HepG2 (cell line): ENCODE measurements around the gene MIEF1. TPM values are rescaled to one million over a fixed set of nuclear protein-coding genes. Genes with fewer than 3 reads are reported as not detected.

Experiments
- CENPBD1 ChIP-seq: sonication (generic); formaldehyde crosslinking; IDR thresholded peaks from 2 replicates; pipeline ENCODE4 v1.8.0; 2022; ENCODE audit warnings: missing genetic modification reagents, low read depth, mild to moderate bottlenecking, borderline replicate concordance
- DRAP1 ChIP-seq: IDR thresholded peaks from 2 replicates; pipeline ENCODE4 v1.6.1; 2016; ENCODE audit warnings: missing genetic modification reagents, missing compliant biosample characterization
- GATAD2A ChIP-seq: IDR thresholded peaks from 2 replicates; pipeline ENCODE4 v1.6.1; 2016
- HMGXB4 ChIP-seq, 2 experiments: sonication (generic) in 1 of 2; formaldehyde crosslinking in 1 of 2; IDR thresholded peaks; 2 replicates each; pipeline versions ENCODE4 v1.4.0 to v1.6.1; 2018 to 2020; ENCODE audit warnings: missing genetic modification reagents in 2 of 2, borderline replicate concordance in 1 of 2, low read depth in 1 of 2, mild to moderate bottlenecking in 1 of 2, missing biosample characterization in 1 of 2
- MEIS2 ChIP-seq: sonication (generic); formaldehyde crosslinking; IDR thresholded peaks from 2 replicates; pipeline ENCODE4 v1.9.0; 2021; ENCODE audit warnings: mild to moderate bottlenecking, missing genetic modification reagents
- MIXL1 ChIP-seq: IDR thresholded peaks from 2 replicates; pipeline ENCODE4 v1.6.1; 2016
- PLRG1 ChIP-seq: fragments of 450-650 bp; conservative IDR thresholded peaks from 2 replicates; pipeline ENCODE4 v1.6.1; 2016
- SETDB1 ChIP-seq: sonication (generic); formaldehyde crosslinking; IDR thresholded peaks from 2 replicates; pipeline ENCODE4 v1.5.1; 2020; ENCODE audit warnings: missing genetic modification reagents, mild to moderate bottlenecking, borderline replicate concordance
- SPEN ChIP-seq: sonication (generic); formaldehyde crosslinking; IDR thresholded peaks from 2 replicates; pipeline ENCODE4 v1.5.1; 2020; ENCODE audit warnings: low read depth, mild to moderate bottlenecking, missing genetic modification reagents
- ZFP1 ChIP-seq: IDR thresholded peaks from 2 replicates; pipeline ENCODE4 v1.6.1; 2016
- ZNF260 ChIP-seq: sonication (generic); formaldehyde crosslinking; IDR thresholded peaks from 2 replicates; pipeline ENCODE4 v1.4.0; 2020; ENCODE audit warnings: missing genetic modification reagents, low read depth, mild to moderate bottlenecking, borderline replicate concordance
- ZNF343 ChIP-seq: sonication (generic); formaldehyde crosslinking; IDR thresholded peaks from 2 replicates; pipeline ENCODE4 v1.4.0; 2020; ENCODE audit warnings: mild to moderate bottlenecking, missing genetic modification reagents
- polyA plus RNA-seq, 8 experiments: library from polyadenylated mRNA; depleted of rRNA in 3 of 8; stranded (reverse) in 7 of 8; unstranded in 1 of 8; fragments of >200 nt; fragmentation: Illumina TruSeq in 4 of 8; extraction: Trizol in 4 of 8; gene quantifications; 2 replicates each; pipeline versions ENCODE4 v1.2.1 to v1.2.3, GENCODE V29; 2011 to 2016; ENCODE audit warnings: low read depth in 4 of 8, missing spikeins in 1 of 8, mixed read lengths in 1 of 8; ENCODE audit not compliant: insufficient read depth in 1 of 8
- total RNA-seq, 5 experiments: library from RNA; depleted of rRNA; stranded (reverse); fragments of >200 nt; fragmentation: Illumina TruSeq; extraction: Trizol; gene quantifications; 2 replicates each; pipeline ENCODE4 v1.2.3, GENCODE V29; 2016; ENCODE audit warnings: low read depth in 1 of 5
- TF ChIP-seq, protein P1 (sequence below): sonication (generic); formaldehyde crosslinking; IDR thresholded peaks from 2 replicates; pipeline ENCODE4 v1.4.0; 2020; ENCODE audit warnings: missing genetic modification reagents
- TF ChIP-seq, protein P2 (sequence below): sonication (generic); IDR thresholded peaks from 2 replicates; pipeline ENCODE4 v1.6.1; 2016; ENCODE audit warnings: low read depth, borderline replicate concordance
- TF ChIP-seq, protein P3 (sequence below): sonication (generic); formaldehyde crosslinking; conservative IDR thresholded peaks from 2 replicates; pipeline ENCODE4 v1.4.0; 2020; ENCODE audit warnings: missing genetic modification reagents
- TF ChIP-seq, protein P4 (sequence below): sonication (generic); formaldehyde crosslinking; IDR thresholded peaks from 2 replicates; pipeline ENCODE4 v1.4.0; 2020; ENCODE audit warnings: missing genetic modification reagents

MIEF1 gene
- total and polyA plus RNA-seq, 2 of the 13 experiments (the other 11 are each of a cell fraction or from before 2014, with no cell fraction given): 21.7 to 34.8 TPM

DNA sequence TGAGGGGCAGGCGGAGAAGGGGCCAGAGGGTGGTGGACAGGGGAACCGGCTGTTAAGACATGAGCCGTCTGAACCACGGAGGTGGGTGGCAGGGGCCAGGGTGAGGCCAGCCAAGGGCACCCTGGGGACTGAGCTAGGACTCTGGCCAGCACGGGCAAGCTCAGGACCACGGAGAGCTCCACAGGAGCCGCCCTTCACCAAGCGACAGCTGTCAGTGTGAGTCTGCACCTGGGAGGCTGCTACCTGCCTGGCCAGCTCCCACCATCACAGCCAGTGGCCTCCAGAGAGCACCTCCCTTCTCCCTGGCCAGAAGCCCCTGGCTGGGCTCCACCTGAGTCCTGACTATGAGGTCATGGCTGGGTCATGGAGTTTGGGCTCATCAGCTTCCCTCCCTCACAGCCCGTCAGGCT, 23.6 kb upstream of the MIEF1 start (continued):
- TF ChIP-seq, protein P1, sequence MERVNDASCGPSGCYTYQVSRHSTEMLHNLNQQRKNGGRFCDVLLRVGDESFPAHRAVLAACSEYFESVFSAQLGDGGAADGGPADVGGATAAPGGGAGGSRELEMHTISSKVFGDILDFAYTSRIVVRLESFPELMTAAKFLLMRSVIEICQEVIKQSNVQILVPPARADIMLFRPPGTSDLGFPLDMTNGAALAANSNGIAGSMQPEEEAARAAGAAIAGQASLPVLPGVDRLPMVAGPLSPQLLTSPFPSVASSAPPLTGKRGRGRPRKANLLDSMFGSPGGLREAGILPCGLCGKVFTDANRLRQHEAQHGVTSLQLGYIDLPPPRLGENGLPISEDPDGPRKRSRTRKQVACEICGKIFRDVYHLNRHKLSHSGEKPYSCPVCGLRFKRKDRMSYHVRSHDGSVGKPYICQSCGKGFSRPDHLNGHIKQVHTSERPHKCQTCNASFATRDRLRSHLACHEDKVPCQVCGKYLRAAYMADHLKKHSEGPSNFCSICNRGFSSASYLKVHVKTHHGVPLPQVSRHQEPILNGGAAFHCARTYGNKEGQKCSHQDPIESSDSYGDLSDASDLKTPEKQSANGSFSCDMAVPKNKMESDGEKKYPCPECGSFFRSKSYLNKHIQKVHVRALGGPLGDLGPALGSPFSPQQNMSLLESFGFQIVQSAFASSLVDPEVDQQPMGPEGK (CRISPR knock-in tag): peak; percentile 37; the same call in 1 of the 2 replicates
- TF ChIP-seq SPEN (CRISPR knock-in tag) (peak; percentile 33; the same call in 1 of the 2 replicates), ZNF343 (CRISPR knock-in tag) (0 out of 2 replicates have a peak, but pooled peaks have one; percentile 44), HMGXB4 (CRISPR knock-in tag; IDR thresholded peaks at IDR 0.05; ENCODE audit: borderline replicate concordance in 1 of 2, low read depth in 1 of 2) (0 out of 4 replicates have a peak, but pooled peaks of 1 of the 2 experiments have one; percentile 57), SETDB1 (CRISPR knock-in tag) (no peak), CENPBD1 (CRISPR knock-in tag) (no peak), ZFP1 (CRISPR knock-in tag) (no peak), GATAD2A (CRISPR knock-in tag) (peak; percentile 51; the same call in 1 of the 2 replicates), ZNF260 (CRISPR knock-in tag) (no peak), PLRG1 (no peak), MEIS2 (peak; percentile 90), MIXL1 (CRISPR knock-in tag) (0 out of 2 replicates have a peak, but pooled peaks have one; percentile 61), DRAP1 (0 out of 2 replicates have a peak, but pooled peaks have one; percentile 22)
- TF ChIP-seq, protein P2, sequence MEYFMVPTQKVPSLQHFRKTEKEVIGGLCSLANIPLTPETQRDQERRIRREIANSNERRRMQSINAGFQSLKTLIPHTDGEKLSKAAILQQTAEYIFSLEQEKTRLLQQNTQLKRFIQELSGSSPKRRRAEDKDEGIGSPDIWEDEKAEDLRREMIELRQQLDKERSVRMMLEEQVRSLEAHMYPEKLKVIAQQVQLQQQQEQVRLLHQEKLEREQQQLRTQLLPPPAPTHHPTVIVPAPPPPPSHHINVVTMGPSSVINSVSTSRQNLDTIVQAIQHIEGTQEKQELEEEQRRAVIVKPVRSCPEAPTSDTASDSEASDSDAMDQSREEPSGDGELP: peak; percentile 76; the same call in 1 of the 2 replicates
- TF ChIP-seq, protein P3, sequence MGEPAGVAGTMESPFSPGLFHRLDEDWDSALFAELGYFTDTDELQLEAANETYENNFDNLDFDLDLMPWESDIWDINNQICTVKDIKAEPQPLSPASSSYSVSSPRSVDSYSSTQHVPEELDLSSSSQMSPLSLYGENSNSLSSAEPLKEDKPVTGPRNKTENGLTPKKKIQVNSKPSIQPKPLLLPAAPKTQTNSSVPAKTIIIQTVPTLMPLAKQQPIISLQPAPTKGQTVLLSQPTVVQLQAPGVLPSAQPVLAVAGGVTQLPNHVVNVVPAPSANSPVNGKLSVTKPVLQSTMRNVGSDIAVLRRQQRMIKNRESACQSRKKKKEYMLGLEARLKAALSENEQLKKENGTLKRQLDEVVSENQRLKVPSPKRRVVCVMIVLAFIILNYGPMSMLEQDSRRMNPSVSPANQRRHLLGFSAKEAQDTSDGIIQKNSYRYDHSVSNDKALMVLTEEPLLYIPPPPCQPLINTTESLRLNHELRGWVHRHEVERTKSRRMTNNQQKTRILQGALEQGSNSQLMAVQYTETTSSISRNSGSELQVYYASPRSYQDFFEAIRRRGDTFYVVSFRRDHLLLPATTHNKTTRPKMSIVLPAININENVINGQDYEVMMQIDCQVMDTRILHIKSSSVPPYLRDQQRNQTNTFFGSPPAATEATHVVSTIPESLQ (CRISPR knock-in tag): 0 out of 2 replicates have a peak, but pooled peaks have one; percentile 48
- TF ChIP-seq, protein P4, sequence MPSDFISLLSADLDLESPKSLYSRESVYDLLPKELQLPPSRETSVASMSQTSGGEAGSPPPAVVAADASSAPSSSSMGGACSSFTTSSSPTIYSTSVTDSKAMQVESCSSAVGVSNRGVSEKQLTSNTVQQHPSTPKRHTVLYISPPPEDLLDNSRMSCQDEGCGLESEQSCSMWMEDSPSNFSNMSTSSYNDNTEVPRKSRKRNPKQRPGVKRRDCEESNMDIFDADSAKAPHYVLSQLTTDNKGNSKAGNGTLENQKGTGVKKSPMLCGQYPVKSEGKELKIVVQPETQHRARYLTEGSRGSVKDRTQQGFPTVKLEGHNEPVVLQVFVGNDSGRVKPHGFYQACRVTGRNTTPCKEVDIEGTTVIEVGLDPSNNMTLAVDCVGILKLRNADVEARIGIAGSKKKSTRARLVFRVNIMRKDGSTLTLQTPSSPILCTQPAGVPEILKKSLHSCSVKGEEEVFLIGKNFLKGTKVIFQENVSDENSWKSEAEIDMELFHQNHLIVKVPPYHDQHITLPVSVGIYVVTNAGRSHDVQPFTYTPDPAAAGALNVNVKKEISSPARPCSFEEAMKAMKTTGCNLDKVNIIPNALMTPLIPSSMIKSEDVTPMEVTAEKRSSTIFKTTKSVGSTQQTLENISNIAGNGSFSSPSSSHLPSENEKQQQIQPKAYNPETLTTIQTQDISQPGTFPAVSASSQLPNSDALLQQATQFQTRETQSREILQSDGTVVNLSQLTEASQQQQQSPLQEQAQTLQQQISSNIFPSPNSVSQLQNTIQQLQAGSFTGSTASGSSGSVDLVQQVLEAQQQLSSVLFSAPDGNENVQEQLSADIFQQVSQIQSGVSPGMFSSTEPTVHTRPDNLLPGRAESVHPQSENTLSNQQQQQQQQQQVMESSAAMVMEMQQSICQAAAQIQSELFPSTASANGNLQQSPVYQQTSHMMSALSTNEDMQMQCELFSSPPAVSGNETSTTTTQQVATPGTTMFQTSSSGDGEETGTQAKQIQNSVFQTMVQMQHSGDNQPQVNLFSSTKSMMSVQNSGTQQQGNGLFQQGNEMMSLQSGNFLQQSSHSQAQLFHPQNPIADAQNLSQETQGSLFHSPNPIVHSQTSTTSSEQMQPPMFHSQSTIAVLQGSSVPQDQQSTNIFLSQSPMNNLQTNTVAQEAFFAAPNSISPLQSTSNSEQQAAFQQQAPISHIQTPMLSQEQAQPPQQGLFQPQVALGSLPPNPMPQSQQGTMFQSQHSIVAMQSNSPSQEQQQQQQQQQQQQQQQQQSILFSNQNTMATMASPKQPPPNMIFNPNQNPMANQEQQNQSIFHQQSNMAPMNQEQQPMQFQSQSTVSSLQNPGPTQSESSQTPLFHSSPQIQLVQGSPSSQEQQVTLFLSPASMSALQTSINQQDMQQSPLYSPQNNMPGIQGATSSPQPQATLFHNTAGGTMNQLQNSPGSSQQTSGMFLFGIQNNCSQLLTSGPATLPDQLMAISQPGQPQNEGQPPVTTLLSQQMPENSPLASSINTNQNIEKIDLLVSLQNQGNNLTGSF (CRISPR knock-in tag): peak; percentile 92
